ENCODE results near the gene SLC22A15. TPM values are rescaled to one million over a fixed set of nuclear protein-coding genes. Genes with fewer than 3 reads are reported as not detected.

SLC22A15 gene
- polyA plus RNA-seq, 1 experiment, result not detected

GRCh38 chr1:116112388-116113140 is 136.3 kb downstream of the SLC22A15 start:
- no peaks in the 10 kb centered on the region for H3K27me3 ChIP-seq (ENCODE audit: control insufficient read depth, insufficient read depth, low read length)
- H3K27ac ChIP-seq (ENCODE audit: low read depth, low read length), result no peak overlapping the region
- no peak for DNase-seq (ENCODE audit: low read depth, low spot score)
- no peak for TF ChIP-seq CTCF (IDR thresholded peaks at IDR 0.05; ENCODE audit: low read depth, low read length)
- ChIA-PET CTCF (interaction anchor here (0.9 to 1.2 kb wide), 2 partner anchors 27 to 373 kb away, joined by 3 to 7 read pairs; no protein-coding TSS in a partner anchor), POLR2A (no interaction called here)
- H3K9me3 ChIP-seq (ENCODE audit: control insufficient read depth, insufficient read depth, low read length), result no peaks in the 10 kb centered on the region
- no peak overlapping the region for H3K4me3 ChIP-seq (ENCODE audit: low read depth, low read length)

- POLR2A ChIA-PET, result no interaction called here
- TF ChIP-seq CTCF (IDR thresholded peaks at IDR 0.05; ENCODE audit: low read depth, low read length), result no peak
- no peak for DNase-seq (ENCODE audit: low read depth, low spot score)
- H3K27ac ChIP-seq (ENCODE audit: low read depth, low read length), result no peak overlapping the region
- no peaks in the 10 kb centered on the region for H3K27me3 ChIP-seq (ENCODE audit: control insufficient read depth, insufficient read depth, low read length)
- no peaks in the 10 kb centered on the region for H3K9me3 ChIP-seq (ENCODE audit: control insufficient read depth, insufficient read depth, low read length)
- no peak overlapping the region for H3K4me3 ChIP-seq (ENCODE audit: low read depth, low read length)
- CTCF ChIA-PET, result interaction anchor here (1.2 kb wide), 1 partner anchor 372 kb away, joined by 7 read pairs; no protein-coding TSS in a partner anchor
Measured at GRCh38 chr1:116113615-116114014, 137.3 kb downstream of the SLC22A15 start.

- Histone ChIP-seq H3K27ac (ENCODE audit: low read depth, low read length) (no peak overlapping the region), H3K27me3 (ENCODE audit: control insufficient read depth, insufficient read depth, low read length) (no peaks in the 10 kb centered on the region), H3K9me3 (ENCODE audit: control insufficient read depth, insufficient read depth, low read length) (no peaks in the 10 kb centered on the region), H3K4me3 (ENCODE audit: low read depth, low read length) (no peak overlapping the region)
- TF ChIP-seq CTCF (IDR thresholded peaks at IDR 0.05; ENCODE audit: low read depth, low read length), result no peak
- CTCF ChIA-PET, result no interaction called here
- no peak for DNase-seq (ENCODE audit: low read depth, low spot score)
- POLR2A ChIA-PET, result no interaction called here
Measured at GRCh38 chr1:116115476-116116439, 139.4 kb downstream of the SLC22A15 start.

- no peaks in the 10 kb centered on the region for H3K27me3 ChIP-seq (ENCODE audit: control insufficient read depth, insufficient read depth, low read length)
- CTCF ChIA-PET, result no interaction called here
- no peak overlapping the region for H3K4me3 ChIP-seq (ENCODE audit: low read depth, low read length)
- no peak for TF ChIP-seq CTCF (IDR thresholded peaks at IDR 0.05; ENCODE audit: low read depth, low read length)
- POLR2A ChIA-PET, result no interaction called here
- no peak overlapping the region for H3K27ac ChIP-seq (ENCODE audit: low read depth, low read length)
- H3K9me3 ChIP-seq (ENCODE audit: control insufficient read depth, insufficient read depth, low read length), result no peaks in the 10 kb centered on the region
- no peak for DNase-seq (ENCODE audit: low read depth, low spot score)
Measured at GRCh38 chr1:116118471-116118870, 142.2 kb downstream of the SLC22A15 start.

Other genes starting within 250 kb of the SLC22A15 start
- gene CASQ2, start 207.8 kb upstream of the SLC22A15 start, polyA plus RNA-seq (2011; rRNA removed), result not detected in 2 replicates
- gene NHLH2, start 135.4 kb upstream of the SLC22A15 start, polyA plus RNA-seq (2011; rRNA removed), result not detected in 2 replicates
- not detected in 2 replicates for gene MAB21L3, start 134.9 kb downstream of the SLC22A15 start, polyA plus RNA-seq (2011; rRNA removed)

All from AG04450 (cell line).